Activated CD4-positive, alpha-beta T cell treated with anti-CD3 and anti-CD28 coated beads, Interleukin-2, amount 50 U/mL, for 1 hour (primary cell): Measurements from ENCODE around the gene JAML.

ENCODE experiments used
- DNase-seq: peaks from one replicate; pipeline ENCODE4 v3.0.0-alpha.2; 2020

JAML gene

GRCh38 chr11:118224511-118225188 lies at the start of gene JAML:
Gene JAML (minus strand): TSS chr11:118225011. CDS start chr11:118214866, 10,145 bp downstream.
- peak; percentile 61 for DNase-seq

- no peak for DNase-seq
Observed at GRCh38 chr11:118274186-118274585, 49.4 kb upstream of the JAML start.

- DNase-seq = no peak
Observed at GRCh38 chr11:118272001-118272400, 47.2 kb upstream of the JAML start.

GRCh38 chr11:118267486-118267885 lies 42.7 kb upstream of the JAML start:
- DNase-seq = no peak

- DNase-seq = no peak
Observed at GRCh38 chr11:118265954-118266353, 41.1 kb upstream of the JAML start.

GRCh38 chr11:118264569-118265465 lies 40.0 kb upstream of the JAML start:
- DNase-seq = no peak

- DNase-seq = no peak
Observed at GRCh38 chr11:118263695-118264568, 39.1 kb upstream of the JAML start, which contains the start of gene MPZL2. Gene MPZL2 (minus strand): TSS chr11:118264297. CDS start chr11:118264153, 144 bp downstream.

GRCh38 chr11:118263112-118263511 lies 38.3 kb upstream of the JAML start:
- DNase-seq = no peak

- no peak for DNase-seq
Observed at GRCh38 chr11:118260353-118260752, 35.5 kb upstream of the JAML start.

- DNase-seq = no peak
Observed at GRCh38 chr11:118259138-118259537, 34.3 kb upstream of the JAML start.

GRCh38 chr11:118258410-118258809 lies 33.6 kb upstream of the JAML start:
- no peak for DNase-seq

- no peak for DNase-seq
Observed at GRCh38 chr11:118252688-118253087, 27.9 kb upstream of the JAML start.

GRCh38 chr11:118251858-118252652 lies 27.2 kb upstream of the JAML start, which contains the start of gene MPZL3:
Gene MPZL3 (minus strand): TSS chr11:118252365. CDS start chr11:118252294, 71 bp downstream.
- DNase-seq = peak; percentile 82

- no peak for DNase-seq
Observed at GRCh38 chr11:118247041-118247440, 22.2 kb upstream of the JAML start.

GRCh38 chr11:118245936-118246562 lies 21.2 kb upstream of the JAML start:
- no peak for DNase-seq

GRCh38 chr11:118243993-118244762 lies 19.4 kb upstream of the JAML start:
- DNase-seq = no peak

GRCh38 chr11:118243161-118243560 lies 18.4 kb upstream of the JAML start:
- DNase-seq = no peak

- no peak for DNase-seq
Observed at GRCh38 chr11:118241764-118242098, 16.9 kb upstream of the JAML start.

- peak; percentile 34 for DNase-seq
Observed at GRCh38 chr11:118240999-118241763, 16.4 kb upstream of the JAML start.
